Measurements from ENCODE around the gene APOBEC3C. TPM values are rescaled to one million over a fixed set of nuclear protein-coding genes. Genes with fewer than 3 reads are reported as not detected.
"Not testable (repeated sequence)": the region's sequence is repeated elsewhere in the genome, so short reads cannot be mapped to it uniquely, and the experiment has no call there.

Gene APOBEC3C
- total RNA-seq, 4 donors from 2014 or later = 4.1 to 35.5 (median 4.4) TPM

DNA sequence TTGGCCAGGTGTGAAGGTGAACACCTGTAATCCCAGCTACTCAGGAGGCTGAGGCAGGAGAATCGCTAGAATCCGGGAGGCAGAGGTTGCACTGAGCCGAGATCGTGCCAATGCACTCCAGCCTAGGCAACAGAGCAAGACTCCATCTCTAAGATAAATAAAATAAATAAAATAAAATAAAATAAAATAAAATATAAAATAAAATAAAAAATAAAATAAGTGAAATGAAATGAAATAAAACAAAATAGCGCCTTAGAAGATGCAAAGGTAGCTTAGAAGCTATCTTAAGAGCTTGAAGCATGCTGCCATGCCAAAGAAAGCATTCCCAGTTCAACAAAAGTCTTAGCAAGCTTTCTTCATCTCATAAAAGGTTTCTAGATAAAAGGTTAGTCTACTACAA, 6.9 kb upstream of the APOBEC3C start:
- no peaks in the 10 kb centered on the region for H3K27me3 ChIP-seq
- H3K4me3 ChIP-seq = no peak overlapping the region
- DNase-seq = no peak
- H3K9me3 ChIP-seq = no peaks in the 10 kb centered on the region
- no peaks in the 10 kb centered on the region for H3K36me3 ChIP-seq
- H3K27ac ChIP-seq = no peak overlapping the region
- TF ChIP-seq, protein P1, sequence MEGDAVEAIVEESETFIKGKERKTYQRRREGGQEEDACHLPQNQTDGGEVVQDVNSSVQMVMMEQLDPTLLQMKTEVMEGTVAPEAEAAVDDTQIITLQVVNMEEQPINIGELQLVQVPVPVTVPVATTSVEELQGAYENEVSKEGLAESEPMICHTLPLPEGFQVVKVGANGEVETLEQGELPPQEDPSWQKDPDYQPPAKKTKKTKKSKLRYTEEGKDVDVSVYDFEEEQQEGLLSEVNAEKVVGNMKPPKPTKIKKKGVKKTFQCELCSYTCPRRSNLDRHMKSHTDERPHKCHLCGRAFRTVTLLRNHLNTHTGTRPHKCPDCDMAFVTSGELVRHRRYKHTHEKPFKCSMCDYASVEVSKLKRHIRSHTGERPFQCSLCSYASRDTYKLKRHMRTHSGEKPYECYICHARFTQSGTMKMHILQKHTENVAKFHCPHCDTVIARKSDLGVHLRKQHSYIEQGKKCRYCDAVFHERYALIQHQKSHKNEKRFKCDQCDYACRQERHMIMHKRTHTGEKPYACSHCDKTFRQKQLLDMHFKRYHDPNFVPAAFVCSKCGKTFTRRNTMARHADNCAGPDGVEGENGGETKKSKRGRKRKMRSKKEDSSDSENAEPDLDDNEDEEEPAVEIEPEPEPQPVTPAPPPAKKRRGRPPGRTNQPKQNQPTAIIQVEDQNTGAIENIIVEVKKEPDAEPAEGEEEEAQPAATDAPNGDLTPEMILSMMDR (IDR thresholded peaks at IDR 0.05) = no peak
- TF ChIP-seq POLR2A (IDR thresholded peaks at IDR 0.05) = no peak
- H3K4me1 ChIP-seq = no peaks in the 10 kb centered on the region

DNA sequence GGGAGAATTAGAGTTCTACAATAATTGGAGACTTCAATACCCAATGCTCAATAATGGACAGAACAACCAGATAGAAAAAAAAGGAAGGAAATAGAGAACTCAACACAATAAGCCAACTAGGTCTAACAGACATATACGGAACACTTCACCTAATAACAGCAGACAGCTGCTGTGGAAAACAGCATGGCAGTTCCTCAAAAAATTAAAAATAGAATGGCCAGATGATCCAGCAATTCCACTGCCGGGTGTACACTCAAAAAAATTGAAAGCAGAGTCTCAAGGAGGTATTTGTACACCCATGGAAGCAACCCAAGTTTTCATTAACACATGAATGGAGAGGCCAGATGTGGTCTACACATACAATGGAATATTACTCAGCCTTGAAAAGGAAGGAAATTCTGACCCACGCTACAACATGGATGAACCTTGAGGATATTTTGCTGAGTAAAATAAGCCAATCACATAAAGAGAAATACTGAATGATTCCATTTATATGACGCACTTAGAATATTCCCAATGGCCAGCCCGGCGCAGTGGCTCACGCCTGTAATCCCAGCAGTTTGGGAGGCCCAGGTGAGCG, 5.7 kb upstream of the APOBEC3C start:
- not testable (repeated sequence) for H3K4me1 ChIP-seq, DNase-seq, H3K27me3 ChIP-seq, H3K9me3 ChIP-seq, H3K27ac ChIP-seq, H3K36me3 ChIP-seq, H3K4me3 ChIP-seq

DNA sequence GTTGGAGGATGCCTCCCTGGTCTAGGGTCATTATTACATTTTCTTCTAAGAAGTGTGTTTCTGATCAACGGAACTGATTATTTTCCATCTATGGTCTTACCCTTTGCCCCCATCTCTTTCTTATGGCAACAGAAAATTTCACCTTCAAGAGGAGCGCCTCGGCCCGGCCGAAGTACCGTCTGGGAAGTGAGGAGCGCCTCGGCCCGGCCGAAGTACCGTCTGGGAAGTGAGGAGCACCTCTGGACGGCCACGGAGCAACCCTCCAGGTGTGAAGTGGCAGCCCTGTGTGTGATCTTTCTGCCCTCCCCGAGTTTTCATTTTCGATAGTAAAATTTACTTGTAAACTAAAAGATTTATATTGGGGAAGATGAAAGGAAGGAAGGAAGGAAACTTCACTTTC, 3.1 kb upstream of the APOBEC3C start:
- TF ChIP-seq, protein P1 (IDR thresholded peaks at IDR 0.05) = no peak
- TF ChIP-seq POLR2A (IDR thresholded peaks at IDR 0.05) = no peak
- H3K36me3 ChIP-seq = no peaks in the 10 kb centered on the region
- H3K27ac ChIP-seq = no peak overlapping the region
- no peaks in the 10 kb centered on the region for H3K27me3 ChIP-seq
- H3K9me3 ChIP-seq = no peaks in the 10 kb centered on the region
- H3K4me1 ChIP-seq = peaks cover 0 to 13% (median 2%) of the 10 kb centered on the region in 4 donors
- no peak overlapping the region for H3K4me3 ChIP-seq
- no peak for DNase-seq

DNA sequence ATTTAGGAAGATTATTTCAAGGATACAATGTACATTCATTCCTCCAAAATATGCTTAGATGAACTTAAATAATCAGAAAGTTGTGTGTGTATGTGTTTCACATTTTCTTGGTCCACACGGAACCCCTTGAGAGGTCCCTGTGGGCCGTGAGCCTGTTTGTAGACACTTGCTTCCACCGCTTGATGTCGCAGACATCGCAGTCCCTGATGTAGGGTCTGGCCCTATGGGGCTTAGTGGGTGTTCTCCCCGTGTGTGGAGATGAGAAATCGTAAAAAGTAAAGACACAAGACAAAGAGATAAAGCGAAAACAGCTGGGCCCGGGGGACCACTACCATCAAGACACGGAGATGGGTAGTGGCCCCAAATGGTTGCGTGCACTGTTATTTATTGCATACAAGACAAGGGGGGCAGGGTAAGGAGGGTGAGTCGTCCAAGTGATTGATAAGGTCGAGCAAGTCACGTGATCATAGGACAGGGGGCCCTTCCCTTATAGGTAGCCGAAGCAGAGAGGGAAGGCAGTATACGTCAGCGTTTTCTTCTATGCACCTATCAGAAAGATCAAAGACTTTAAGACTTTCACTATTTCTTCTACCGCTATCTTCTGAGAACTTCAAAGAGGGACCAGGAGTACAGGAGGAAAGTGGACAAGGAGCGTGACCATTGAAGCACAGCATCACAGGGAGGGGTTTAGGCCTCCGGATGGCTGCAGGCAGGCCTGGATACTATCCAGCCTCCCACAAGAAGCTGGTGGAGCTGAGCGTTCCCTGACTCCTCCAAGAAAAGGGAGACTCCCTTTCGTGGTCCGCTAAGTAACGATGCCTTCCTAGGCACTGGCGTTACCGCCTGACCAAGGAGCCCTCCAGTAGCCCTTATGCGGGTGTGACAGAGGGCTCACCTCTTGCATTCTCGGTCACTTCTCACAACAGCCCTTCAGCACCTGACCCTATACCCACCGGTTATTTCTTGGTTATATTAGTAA, 1.2 kb upstream of the APOBEC3C start:
- DNase-seq = no peak
- Histone ChIP-seq H3K36me3 (no peaks in the 10 kb centered on the region), H3K4me1 (peaks cover 0 to 13% (median 2%) of the 10 kb centered on the region in 4 donors), H3K27ac (peak overlapping the region in 2 of 4 donors; percentile 84 to 86), H3K4me3 (no peak overlapping the region), H3K9me3 (no peaks in the 10 kb centered on the region), H3K27me3 (no peaks in the 10 kb centered on the region)
- TF ChIP-seq, protein P1 (IDR thresholded peaks at IDR 0.05) = no peak
- no peak for TF ChIP-seq POLR2A (IDR thresholded peaks at IDR 0.05)

DNA sequence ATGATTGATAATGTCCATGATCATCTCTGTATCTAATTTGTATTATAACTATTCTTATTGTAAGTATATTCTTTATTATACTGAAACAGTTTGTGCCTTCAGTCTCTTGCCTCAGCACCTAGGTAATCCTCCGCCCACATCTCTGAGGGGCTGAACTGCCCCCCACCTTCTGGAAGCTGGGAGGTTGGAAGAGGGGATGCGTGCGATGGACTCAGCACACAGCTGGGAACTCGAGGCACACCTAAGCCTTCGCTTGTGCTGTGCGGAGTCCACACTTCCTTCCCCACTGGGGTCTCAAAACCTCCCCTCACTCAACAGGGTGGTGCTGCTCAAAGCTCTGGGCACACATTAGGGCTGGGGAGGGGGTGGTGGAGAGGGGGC, 506 bp upstream of the APOBEC3C start:
- peaks cover 0 to 13% (median 2%) of the 10 kb centered on the region in 4 donors for H3K4me1 ChIP-seq
- peak overlapping the region; percentile 84 to 93 (median 87) for H3K27ac ChIP-seq
- H3K36me3 ChIP-seq, H3K27me3 ChIP-seq, DNase-seq, H3K9me3 ChIP-seq: not testable (repeated sequence)
- H3K4me3 ChIP-seq = peak overlapping the region; percentile 54 to 68 (median 58)

DNA sequence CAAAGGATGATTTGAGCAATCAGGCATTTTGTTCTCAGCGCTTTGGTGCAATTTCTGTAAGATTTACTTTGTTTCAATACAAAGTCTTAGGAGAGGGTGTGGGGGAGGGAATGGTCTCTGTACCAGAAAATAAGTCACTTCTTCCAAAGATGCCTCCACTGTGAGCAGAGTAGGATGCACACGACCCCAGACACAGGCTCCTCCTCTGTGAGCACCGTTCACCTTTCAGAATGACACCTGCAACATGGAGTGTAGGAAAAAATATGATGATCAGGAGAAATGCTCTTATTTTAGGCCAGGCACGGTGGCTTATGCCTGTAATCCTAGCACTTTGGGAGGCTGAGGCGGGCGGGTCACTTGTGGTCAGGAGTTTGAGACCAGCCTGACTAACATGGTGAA, 665 bp downstream of the APOBEC3C start:
- Histone ChIP-seq H3K4me1 (peaks cover 0 to 13% (median 2%) of the 10 kb centered on the region in 4 donors), H3K4me3 (peak overlapping the region; percentile 54 to 68 (median 58)), H3K27ac (peak overlapping the region; percentile 84 to 93 (median 87))
- not testable (repeated sequence) for H3K36me3 ChIP-seq, H3K27me3 ChIP-seq, DNase-seq, H3K9me3 ChIP-seq

DNA sequence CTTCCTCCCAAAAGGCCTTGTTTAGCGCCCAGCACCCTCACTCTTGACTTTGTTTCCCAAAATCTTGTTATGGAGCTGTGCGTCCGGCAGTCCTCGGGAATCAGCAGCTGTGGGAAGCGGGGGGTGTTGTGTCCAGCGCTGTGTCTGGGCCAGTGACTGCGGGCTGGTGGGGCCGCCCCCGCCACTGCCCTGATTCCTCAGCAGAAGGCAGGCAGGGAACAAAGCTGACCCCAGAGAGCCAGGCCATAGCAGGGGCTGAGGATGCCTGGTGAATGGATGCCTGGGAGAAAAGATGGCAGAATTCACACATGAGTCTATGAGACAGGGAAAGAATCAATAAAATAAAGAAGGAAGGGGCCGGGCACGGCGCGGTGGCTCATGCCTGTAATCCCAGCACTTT, 2.5 kb downstream of the APOBEC3C start:
- H3K27ac ChIP-seq = no peak overlapping the region
- DNase-seq = no peak
- H3K27me3 ChIP-seq = no peaks in the 10 kb centered on the region
- H3K9me3 ChIP-seq = no peaks in the 10 kb centered on the region
- TF ChIP-seq, protein P1 (IDR thresholded peaks at IDR 0.05) = no peak
- TF ChIP-seq POLR2A (IDR thresholded peaks at IDR 0.05) = no peak
- no peaks in the 10 kb centered on the region for H3K36me3 ChIP-seq
- H3K4me3 ChIP-seq = no peak overlapping the region
- peaks cover 0 to 19% (median 2%) of the 10 kb centered on the region in 4 donors for H3K4me1 ChIP-seq
